Activated naive CD4-positive, alpha-beta T cell treated with anti-CD3 and anti-CD28 coated beads, Interleukin-2, amount 50 U/mL, for 16 hours (primary cell): ENCODE results near the gene OPCML.
A peak's percentile ranks its signal among the peaks of the same experiment; 100 is the strongest.

ENCODE experiments used
- DNase-seq: peaks from one replicate; pipeline ENCODE4 v3.0.0-alpha.2; 2020

Gene OPCML

GRCh38 chr11:133118563-133119268 lies 413.6 kb downstream of the OPCML start:
- DNase-seq, result no peak

DNA sequence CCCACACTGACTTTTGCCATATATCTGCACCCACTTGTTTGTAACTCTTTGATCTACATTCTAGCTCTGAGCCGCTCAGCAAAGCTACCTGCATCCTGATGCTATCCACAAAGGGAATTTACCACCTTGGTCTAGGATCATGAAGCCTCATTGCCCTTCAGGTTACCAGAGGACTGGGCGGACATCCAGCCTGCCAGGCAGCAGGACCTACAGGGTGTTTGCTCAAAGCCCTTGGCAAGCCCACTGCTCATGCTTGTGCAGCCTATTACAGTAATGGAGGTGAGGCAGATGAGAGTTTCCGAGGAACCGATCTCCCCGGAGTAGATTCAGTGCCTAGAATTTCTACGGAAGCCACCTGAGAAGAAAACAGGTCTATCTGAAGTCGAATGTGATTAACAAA lies 417.2 kb downstream of the OPCML start:
- no peak for DNase-seq

DNA sequence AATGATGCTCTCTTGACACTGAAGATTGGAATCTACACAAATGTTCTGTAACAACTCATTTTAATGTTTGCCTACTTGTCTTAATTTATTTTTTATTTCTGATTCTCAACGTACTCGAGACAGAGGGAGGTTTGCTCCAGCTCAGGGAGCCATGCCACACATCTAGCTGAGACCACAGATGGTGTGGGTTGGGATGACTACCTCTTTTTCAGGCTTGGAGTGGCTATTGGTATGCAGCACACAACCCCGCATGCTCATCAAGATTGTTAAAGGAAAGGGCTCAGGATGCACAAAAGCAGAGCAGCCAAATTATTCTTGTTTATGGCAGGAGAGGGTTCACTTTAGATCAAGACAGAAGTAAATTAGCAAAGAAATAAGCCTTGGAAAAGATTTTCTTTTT lies 424.5 kb downstream of the OPCML start:
- no peak for DNase-seq

- no peak for DNase-seq
Observed at GRCh38 chr11:133107136-133107535, 425.2 kb downstream of the OPCML start.

DNA sequence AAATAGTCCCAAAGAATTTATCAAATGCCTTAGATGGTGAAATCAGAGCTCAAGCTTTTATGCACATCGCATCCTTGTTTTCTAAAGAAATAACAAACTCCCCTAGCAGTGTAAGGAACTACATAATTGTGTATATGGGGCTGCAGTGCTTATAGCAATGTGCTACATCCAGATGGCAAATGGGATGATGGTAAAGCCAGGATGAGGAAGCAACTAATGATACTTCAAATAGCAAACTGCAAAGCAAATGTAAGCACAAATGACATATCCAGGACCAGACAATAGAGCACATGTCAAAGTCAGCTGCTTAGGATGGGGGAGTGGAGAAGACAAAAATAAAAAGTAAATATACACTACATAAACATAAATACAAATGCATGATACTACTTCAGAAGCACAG lies 425.9 kb downstream of the OPCML start:
- no peak for DNase-seq

DNA sequence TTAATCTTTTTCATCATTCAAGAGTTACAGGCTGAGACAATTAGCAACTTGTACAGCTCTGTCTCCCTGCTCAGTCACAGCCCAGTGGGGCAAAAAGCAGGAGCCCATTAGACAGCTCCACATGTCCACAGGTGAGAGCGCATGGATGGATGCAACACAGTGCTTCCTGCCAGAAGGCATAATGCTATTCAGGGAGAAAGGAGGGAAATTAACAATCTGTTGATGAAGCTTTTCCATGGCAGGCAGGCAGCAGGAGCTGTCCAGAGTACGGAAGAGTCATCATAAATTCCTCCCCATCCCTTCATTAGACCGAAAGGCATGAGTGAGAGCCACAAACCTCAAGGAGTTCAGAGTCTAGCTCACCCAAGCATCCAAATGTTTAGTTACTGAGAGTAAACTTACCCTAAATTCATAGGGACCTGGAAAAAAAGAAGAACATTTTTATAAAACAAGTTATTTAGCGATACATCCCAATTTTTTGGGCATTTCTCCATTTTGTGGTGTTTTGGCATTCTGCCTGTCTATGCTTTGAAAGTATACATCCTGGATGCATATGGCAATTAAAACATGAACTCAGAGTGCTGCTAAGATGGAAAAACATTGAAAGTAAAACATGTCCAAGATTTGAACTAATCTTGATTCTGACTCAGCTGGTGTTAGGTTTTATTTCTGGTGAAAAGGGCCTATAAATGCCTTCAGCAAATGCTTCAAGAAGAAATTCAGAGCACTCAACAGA lies 428.1 kb downstream of the OPCML start:
- no peak for DNase-seq

- no peak for DNase-seq
Observed at GRCh38 chr11:133096981-133097380, 435.3 kb downstream of the OPCML start.

- no peak for DNase-seq
Observed at GRCh38 chr11:133086518-133086917, 445.8 kb downstream of the OPCML start.

- DNase-seq, result peak; percentile 42
Observed at GRCh38 chr11:133082841-133083488, 449.3 kb downstream of the OPCML start.

DNA sequence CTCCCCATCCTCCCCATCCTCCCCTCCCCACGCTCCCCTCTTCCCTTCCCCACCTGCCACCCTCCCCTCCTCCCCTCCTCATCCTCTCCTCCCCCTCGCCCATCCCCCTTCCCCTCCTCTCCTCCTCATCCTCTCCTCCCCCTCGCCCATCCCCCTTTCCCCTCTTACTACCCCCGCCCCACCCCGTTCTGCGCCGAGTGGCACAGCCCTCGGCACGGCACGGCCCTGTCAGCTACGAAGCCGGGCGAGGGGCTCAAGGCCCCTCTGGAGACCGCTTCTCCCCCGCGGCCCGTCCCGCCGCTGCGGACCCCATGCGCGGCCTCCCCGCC lies 449.9 kb downstream of the OPCML start:
- DNase-seq, result no peak

DNA sequence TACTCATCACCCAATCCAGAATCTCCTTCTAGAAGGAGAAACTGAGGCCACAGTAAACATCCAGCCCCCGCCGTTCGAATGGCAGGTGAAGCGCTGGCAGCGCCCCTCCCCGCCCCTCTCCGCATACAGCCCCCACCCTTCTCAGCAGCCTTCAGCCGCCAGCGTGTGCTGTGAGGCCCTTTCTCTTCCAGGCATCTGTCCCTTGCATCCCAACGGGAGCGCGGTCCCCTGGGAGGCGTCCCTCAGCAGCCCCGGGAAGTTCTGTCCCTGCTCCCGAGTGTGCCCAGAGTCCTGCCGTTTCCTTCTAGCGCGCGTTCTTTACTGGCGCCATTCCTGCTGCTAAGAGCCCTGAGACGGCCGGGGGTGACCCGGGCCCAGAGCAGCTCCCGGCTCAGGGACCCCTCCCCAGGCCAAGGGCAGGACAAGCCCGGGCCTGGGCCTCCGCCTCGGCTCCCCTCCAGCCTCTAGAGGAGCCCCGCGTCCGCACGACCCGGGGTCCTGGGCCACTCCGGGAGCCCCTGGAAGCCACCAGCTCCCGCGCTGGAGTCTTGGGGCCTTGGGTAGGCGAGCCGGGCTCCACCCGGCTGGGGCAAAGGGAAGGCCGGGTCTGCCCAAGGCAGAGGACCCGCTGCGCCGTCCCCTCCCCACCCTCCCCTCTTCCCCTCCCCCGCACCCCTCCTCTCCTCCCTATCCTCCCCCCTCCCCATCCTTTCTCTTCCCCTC lies 450.4 kb downstream of the OPCML start:
- no peak for DNase-seq

GRCh38 chr11:133081020-133081419 lies 451.3 kb downstream of the OPCML start:
- no peak for DNase-seq

GRCh38 chr11:133078591-133079404 lies 453.5 kb downstream of the OPCML start:
- no peak for DNase-seq

- DNase-seq, result no peak
Observed at GRCh38 chr11:133078012-133078411, 454.3 kb downstream of the OPCML start.

GRCh38 chr11:133075351-133075750 lies 456.9 kb downstream of the OPCML start:
- DNase-seq, result no peak

- DNase-seq, result no peak
Observed at GRCh38 chr11:133072858-133073582, 459.3 kb downstream of the OPCML start.

- no peak for DNase-seq
Observed at GRCh38 chr11:133072378-133072777, 459.9 kb downstream of the OPCML start.

GRCh38 chr11:133070791-133071190 lies 461.5 kb downstream of the OPCML start:
- DNase-seq, result no peak

GRCh38 chr11:133070021-133070713 lies 462.1 kb downstream of the OPCML start:
- no peak for DNase-seq

GRCh38 chr11:133065847-133066485 lies 466.3 kb downstream of the OPCML start:
- DNase-seq, result no peak

- DNase-seq, result no peak
Observed at GRCh38 chr11:133064961-133065360, 467.3 kb downstream of the OPCML start.
